Fibroblast of skin of right biceps (primary cell): ENCODE data around the gene GAGE13.
"Not testable (repeated sequence)": the region's sequence is repeated elsewhere in the genome, so short reads cannot be mapped to it uniquely, and the experiment has no call there.

ENCODE experiments used
- DNase-seq: peaks from one replicate; pipeline ENCODE4 v3.0.0-alpha.2; 2013

The GAGE13 gene

DNA sequence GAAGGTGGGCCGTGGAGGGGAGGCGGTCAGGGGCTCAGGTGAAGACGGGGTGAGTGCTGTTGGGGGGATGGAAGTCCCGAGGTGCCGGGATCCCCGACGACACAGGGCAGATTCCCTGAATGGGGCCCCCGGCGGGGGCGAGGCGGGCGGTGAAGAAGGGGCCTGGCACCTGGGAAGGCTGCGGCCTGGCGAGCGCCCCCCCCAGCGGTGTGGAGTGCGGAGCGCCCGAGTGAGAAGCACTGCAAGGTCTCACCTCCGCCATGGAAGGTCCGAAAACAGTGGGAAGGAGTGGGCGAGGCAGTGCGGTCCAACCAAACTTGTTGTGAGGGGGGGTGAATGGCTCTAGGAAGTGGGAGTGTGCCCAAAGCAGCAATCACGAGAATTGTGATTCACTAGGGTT is 10.1 kb downstream of the GAGE13 start:
- DNase-seq, result not testable (repeated sequence)

DNA sequence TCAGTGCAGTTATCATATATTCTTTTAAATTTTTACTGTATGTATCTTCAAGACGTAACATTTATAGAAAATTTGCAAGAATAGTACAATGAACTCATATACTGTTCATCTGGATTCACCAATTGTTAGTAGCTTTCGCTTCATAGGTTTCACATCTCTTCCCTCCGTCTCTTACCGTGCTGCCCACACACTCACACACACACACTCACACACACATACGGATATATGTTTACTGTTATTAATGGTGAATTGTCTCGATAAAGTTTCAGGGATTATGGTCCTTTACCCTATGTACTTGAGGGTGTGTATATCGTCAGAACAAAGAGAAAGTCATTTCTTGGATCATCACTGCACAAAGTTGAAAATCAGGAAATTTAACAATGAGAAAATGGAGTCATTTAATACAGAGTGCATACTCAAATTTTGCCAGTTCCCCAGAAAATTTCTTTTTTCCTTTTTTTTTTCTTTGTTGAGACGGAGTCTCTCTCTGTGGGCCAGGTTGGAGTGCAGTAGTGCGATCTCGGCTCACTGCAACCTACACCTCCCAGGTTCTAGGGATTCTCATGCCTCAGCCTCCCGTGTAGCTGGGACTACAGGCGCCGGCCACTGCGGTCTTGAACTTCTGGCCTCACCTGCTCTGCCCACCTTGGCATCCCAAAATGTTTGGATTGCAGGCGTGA is 13.3 kb downstream of the GAGE13 start:
- not testable (repeated sequence) for DNase-seq

DNA sequence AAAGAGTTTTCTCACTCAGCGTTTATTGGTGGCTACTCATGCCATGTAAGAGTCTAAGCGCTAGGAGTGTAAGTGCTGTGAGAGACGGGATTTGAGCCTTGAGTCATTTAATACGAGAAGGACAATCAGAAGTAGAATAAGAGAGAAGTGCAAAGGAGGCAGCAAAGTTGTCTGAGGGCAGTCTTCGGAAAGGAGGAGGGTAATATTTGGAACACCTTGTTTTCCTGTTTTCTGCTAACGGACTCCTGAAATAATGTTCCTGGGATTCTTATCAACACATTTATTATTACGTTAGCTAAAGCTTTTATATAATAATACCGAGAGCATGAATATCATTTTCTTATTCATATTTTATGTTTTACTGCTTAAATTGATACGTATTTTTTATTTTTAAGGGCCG is 14.0 kb downstream of the GAGE13 start:
- not testable (repeated sequence) for DNase-seq

DNA sequence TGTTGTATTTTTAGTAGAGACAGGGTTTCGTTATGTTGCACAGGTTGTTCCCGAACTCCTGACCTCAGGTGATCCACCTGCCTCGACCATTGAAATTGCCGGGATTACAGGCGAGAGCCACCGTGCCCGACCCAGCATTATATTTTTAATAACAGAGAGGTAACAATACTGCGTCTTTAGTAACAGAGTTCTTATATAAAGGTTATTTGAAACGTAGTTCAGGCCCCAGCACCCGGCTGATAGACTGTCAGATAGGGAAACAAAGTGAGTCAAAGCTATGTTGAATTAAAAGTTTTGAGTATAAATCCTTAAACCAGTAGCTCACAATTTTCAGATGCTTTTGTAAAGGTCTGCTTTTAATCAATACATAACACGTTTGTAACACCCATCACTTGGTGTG is 14.8 kb downstream of the GAGE13 start:
- DNase-seq, result not testable (repeated sequence)
